Neural progenitor cell (in vitro differentiated cells): ENCODE results near the gene ELMOD2. TPM values are rescaled to one million over a fixed set of nuclear protein-coding genes. Genes with fewer than 3 reads are reported as not detected.

Source experiments
- DNase-seq: peaks from one replicate; pipeline ENCODE4 v3.0.0-alpha.2; 2016; ENCODE audit warnings: low spot score
- H2AFZ ChIP-seq: fragments of 200-600 bp; sonication (generic); replicated peaks from 2 replicates; pipeline ENCODE4 v1.6.1; 2016; ENCODE audit warnings: antibody characterized with exemption
- H3F3A ChIP-seq: fragments of 200-600 bp; sonication (generic); 2 replicates; pipeline ENCODE4 v1.6.1; 2016; ENCODE audit warnings: antibody characterized with exemption, low read depth
- H3K27ac ChIP-seq: fragments of 200-600 bp; sonication (generic); 2 replicates; pipeline ENCODE4 v1.5.1; 2016; ENCODE audit warnings: mild to moderate bottlenecking
- H3K27me3 ChIP-seq: fragments of 200-600 bp; sonication (generic); 2 replicates; pipeline ENCODE4 v1.6.1; 2016; ENCODE audit warnings: mild to moderate bottlenecking, moderate library complexity
- H3K36me3 ChIP-seq: fragments of 200-600 bp; sonication (generic); 2 replicates; pipeline ENCODE4 v1.5.1; 2016
- H3K4me1 ChIP-seq: fragments of 200-600 bp; sonication (generic); 2 replicates; pipeline ENCODE4 v1.6.1; 2016; ENCODE audit warnings: mixed run types
- H3K4me2 ChIP-seq: fragments of 200-600 bp; sonication (generic); 2 replicates; pipeline ENCODE4 v1.6.1; 2016
- H3K4me3 ChIP-seq: fragments of 200-600 bp; sonication (generic); 2 replicates; pipeline ENCODE4 v1.5.1; 2016
- H3K79me2 ChIP-seq: fragments of 200-600 bp; sonication (generic); 2 replicates; pipeline ENCODE4 v1.6.1; 2016; ENCODE audit warnings: low read depth
- H3K9ac ChIP-seq: fragments of 200-600 bp; sonication (generic); 2 replicates; pipeline ENCODE4 v1.6.1; 2016
- H3K9me3 ChIP-seq: fragments of 200-600 bp; sonication (generic); 2 replicates; pipeline ENCODE4 v1.5.1; 2016; ENCODE audit warnings: low read depth
- H4K20me1 ChIP-seq: fragments of 200-600 bp; sonication (generic); 2 replicates; pipeline ENCODE4 v1.6.1; 2016; ENCODE audit warnings: low read depth
- H3K27ac Mint-ChIP-seq: 3 replicates; pipeline ENCODE4 v1.8.0; 2021; ENCODE audit warnings: mixed read lengths
- H3K27me3 Mint-ChIP-seq: 2 replicates; pipeline ENCODE4 v1.8.0; 2022; ENCODE audit warnings: low read depth, mild to moderate bottlenecking, inconsistent platforms, moderate library complexity, mixed read lengths; ENCODE audit not compliant: insufficient read depth
- H3K36me3 Mint-ChIP-seq: 3 replicates; pipeline ENCODE4 v1.8.0; 2021; ENCODE audit warnings: mixed read lengths
- H3K4me1 Mint-ChIP-seq: 3 replicates; pipeline ENCODE4 v1.8.0; 2021; ENCODE audit warnings: mixed read lengths
- H3K4me3 Mint-ChIP-seq: 3 replicates; pipeline ENCODE4 v1.8.0; 2021; ENCODE audit warnings: mild to moderate bottlenecking, moderate library complexity, mixed read lengths
- H3K9me3 Mint-ChIP-seq: 3 replicates; pipeline ENCODE4 v1.8.0; 2020; ENCODE audit warnings: mixed read lengths
- CTCF ChIP-seq: fragments of 200-600 bp; sonication (generic); IDR thresholded peaks from 2 replicates; pipeline ENCODE4 v1.5.1; 2017; ENCODE audit warnings: antibody characterized with exemption, mild to moderate bottlenecking
- EZH2 ChIP-seq: fragments of 200-600 bp; sonication (generic); IDR thresholded peaks from 2 replicates; pipeline ENCODE4 v1.6.1; 2017; ENCODE audit warnings: antibody characterized with exemption, mild to moderate bottlenecking, moderate library complexity
- EZH2phosphoT487 ChIP-seq: fragments of 200-600 bp; sonication (generic); IDR thresholded peaks from 2 replicates; pipeline ENCODE4 v1.6.1; 2017; ENCODE audit warnings: antibody characterized with exemption
- total RNA-seq: library from RNA; depleted of rRNA; stranded (reverse); fragments of >200 nt; gene quantifications from 2 replicates; pipeline ENCODE4 v1.2.3, GENCODE V29; 2015; ENCODE audit warnings: low replicate concordance

The ELMOD2 gene
- total RNA-seq = 66.1 and 128 TPM in 2 replicates

- TF ChIP-seq EZH2 = peak; percentile 46
- no peak for TF ChIP-seq EZH2phosphoT487
- TF ChIP-seq CTCF = peak; percentile 96
- no peaks in the 10 kb centered on the region for H3F3A ChIP-seq
- peaks cover 4% of the 10 kb centered on the region for H3K36me3 ChIP-seq
- H3K27me3 ChIP-seq = peaks cover 20% of the 10 kb centered on the region
- H3K9ac ChIP-seq = peak within 1 kb of the TSS; percentile 70
- no peaks in the 10 kb centered on the region for H4K20me1 ChIP-seq
- H3K4me1 ChIP-seq = peaks cover 10% of the 10 kb centered on the region
- Mint-ChIP-seq H3K4me3 (peak within 1 kb of the TSS; percentile 87), H3K36me3 (peaks cover 16% of the 10 kb centered on the region), H3K4me1 (peaks cover 17% of the 10 kb centered on the region), H3K27ac (peak within 1 kb of the TSS; percentile 42), H3K27me3 (no peaks in the 10 kb centered on the region), H3K9me3 (peaks cover 2% of the 10 kb centered on the region)
- H2AFZ ChIP-seq = peak within 1 kb of the TSS; percentile 98
- peak within 1 kb of the TSS; percentile 73 for H3K4me3 ChIP-seq
- H3K4me2 ChIP-seq = peak within 1 kb of the TSS; percentile 96
- DNase-seq = peak; percentile 100
- H3K79me2 ChIP-seq = peaks cover 26% of the 10 kb centered on the region
- no peaks in the 10 kb centered on the region for H3K9me3 ChIP-seq
- peak within 1 kb of the TSS; percentile 34 for H3K27ac ChIP-seq
Measured at GRCh38 chr4:140523857-140524742, at the start of gene ELMOD2. ELMOD2 (plus strand) TSS chr4:140524168; CDS start chr4:140525429, 1,261 bp downstream.

GRCh38 chr4:140483445-140483844, 40.5 kb upstream of the ELMOD2 start:
- Histone ChIP-seq H3K36me3 (no peaks in the 10 kb centered on the region), H3F3A (no peaks in the 10 kb centered on the region), H3K4me2 (no peak overlapping the region), H3K9ac (no peak overlapping the region), H3K27me3 (no peaks in the 10 kb centered on the region), H2AFZ (no peak overlapping the region), H3K4me1 (peaks cover 6% of the 10 kb centered on the region), H3K4me3 (no peak overlapping the region), H3K27ac (no peak overlapping the region), H4K20me1 (no peaks in the 10 kb centered on the region), H3K79me2 (no peaks in the 10 kb centered on the region), H3K9me3 (peaks cover 7% of the 10 kb centered on the region)
- Mint-ChIP-seq H3K9me3 (peaks cover 12% of the 10 kb centered on the region), H3K27me3 (no peaks in the 10 kb centered on the region), H3K36me3 (peaks cover 2% of the 10 kb centered on the region), H3K4me1 (no peaks in the 10 kb centered on the region), H3K4me3 (no peak overlapping the region), H3K27ac (no peak overlapping the region)
- TF ChIP-seq CTCF = no peak
- TF ChIP-seq EZH2 = no peak
- no peak for TF ChIP-seq EZH2phosphoT487
- DNase-seq = no peak

- no peaks in the 10 kb centered on the region for H3K36me3 ChIP-seq
- H3F3A ChIP-seq = no peaks in the 10 kb centered on the region
- Mint-ChIP-seq H3K4me1 (no peaks in the 10 kb centered on the region), H3K27me3 (no peaks in the 10 kb centered on the region), H3K4me3 (no peak overlapping the region), H3K36me3 (peaks cover 2% of the 10 kb centered on the region), H3K27ac (no peak overlapping the region), H3K9me3 (peaks cover 12% of the 10 kb centered on the region)
- H3K79me2 ChIP-seq = no peaks in the 10 kb centered on the region
- peaks cover 7% of the 10 kb centered on the region for H3K9me3 ChIP-seq
- H3K27ac ChIP-seq = no peak overlapping the region
- H3K9ac ChIP-seq = no peak overlapping the region
- TF ChIP-seq EZH2 = no peak
- no peak for TF ChIP-seq CTCF
- no peak for TF ChIP-seq EZH2phosphoT487
- no peaks in the 10 kb centered on the region for H4K20me1 ChIP-seq
- peaks cover 6% of the 10 kb centered on the region for H3K4me1 ChIP-seq
- H3K27me3 ChIP-seq = peaks cover 7% of the 10 kb centered on the region
- no peak overlapping the region for H3K4me3 ChIP-seq
- no peak overlapping the region for H2AFZ ChIP-seq
- H3K4me2 ChIP-seq = no peak overlapping the region
- DNase-seq = no peak
Measured at GRCh38 chr4:140485939-140486338, 38.0 kb upstream of the ELMOD2 start.
